Activated CD4-positive, alpha-beta T cell treated with anti-CD3 and anti-CD28 coated beads, Interleukin-2, amount 10 ng/mL, durations not matched to agents 7 days and 5 days (primary cell): ENCODE results near the gene NRIP2. TPM values are rescaled to one million over a fixed set of nuclear protein-coding genes. Genes with fewer than 3 reads are reported as not detected.

Experiments used
- CTCF ChIA-PET: fragments of 350-600 bp; sonication (Branson Sonifier 250); formaldehyde crosslinking; loops from one replicate; lab custom pipeline; 2021; ENCODE audit warnings: antibody characterized with exemption; lab: Charles Lee
- POLR2A ChIA-PET: fragments of 350-600 bp; sonication (Branson Sonifier 250); formaldehyde crosslinking; loops from one replicate; lab custom pipeline; 2021; ENCODE audit warnings: antibody characterized with exemption; lab: Charles Lee
- DNase-seq: peaks from one replicate; pipeline ENCODE4 v3.0.0-alpha.2; 2020
- H3K27ac Mint-ChIP-seq: one replicate; pipeline ENCODE4 v1.8.0; 2021; ENCODE audit warnings: mild to moderate bottlenecking, moderate library complexity, mixed read lengths
- H3K27me3 Mint-ChIP-seq: one replicate; pipeline ENCODE4 v1.8.0; 2021; ENCODE audit warnings: mixed read lengths
- H3K36me3 Mint-ChIP-seq: one replicate; pipeline ENCODE4 v1.8.0; 2021; ENCODE audit warnings: low read depth, mixed read lengths
- H3K4me1 Mint-ChIP-seq: one replicate; pipeline ENCODE4 v1.8.0; 2021; ENCODE audit warnings: mixed read lengths
- H3K4me3 Mint-ChIP-seq: one replicate; pipeline ENCODE4 v1.8.0; 2021; ENCODE audit warnings: mild to moderate bottlenecking, moderate library complexity, mixed read lengths
- H3K9me3 Mint-ChIP-seq: one replicate; pipeline ENCODE4 v1.8.0; 2021; ENCODE audit warnings: mixed read lengths
- total RNA-seq, 2 experiments: library from RNA; stranded (reverse); gene quantifications; one replicate each; pipeline ENCODE4 v1.2.3, GENCODE V29; 2021

Gene NRIP2
- total RNA-seq, 2 experiments from 2014 or later: not detected

- H3K27ac Mint-ChIP-seq: no peak overlapping the region
- no peaks in the 10 kb centered on the region for H3K9me3 Mint-ChIP-seq
- H3K4me3 Mint-ChIP-seq: peak overlapping the region; percentile 57
- peaks cover 13% of the 10 kb centered on the region for H3K4me1 Mint-ChIP-seq
- H3K36me3 Mint-ChIP-seq: no peaks in the 10 kb centered on the region
- peak; percentile 52 for DNase-seq
- POLR2A ChIA-PET: no interaction called here
- CTCF ChIA-PET: interaction anchor here (0.6 to 2.2 kb wide), 6 partner anchors 11 to 122 kb away, joined by 3 to 9 read pairs (median 4); partner anchors contain the start of gene FKBP4
- peaks cover 24% of the 10 kb centered on the region for H3K27me3 Mint-ChIP-seq
Measured at GRCh38 chr12:2783936-2784600, 50.8 kb downstream of the NRIP2 start.

GRCh38 chr12:2779281-2779680 lies 55.6 kb downstream of the NRIP2 start:
- ChIA-PET CTCF (no interaction called here), POLR2A (no interaction called here)
- DNase-seq: no peak
- H3K27ac Mint-ChIP-seq: no peak overlapping the region
- H3K27me3 Mint-ChIP-seq: peaks cover 13% of the 10 kb centered on the region
- H3K4me3 Mint-ChIP-seq: no peak overlapping the region
- no peaks in the 10 kb centered on the region for H3K36me3 Mint-ChIP-seq
- H3K9me3 Mint-ChIP-seq: no peaks in the 10 kb centered on the region
- peaks cover 10% of the 10 kb centered on the region for H3K4me1 Mint-ChIP-seq

- H3K27me3 Mint-ChIP-seq: no peaks in the 10 kb centered on the region
- no peaks in the 10 kb centered on the region for H3K36me3 Mint-ChIP-seq
- H3K4me1 Mint-ChIP-seq: no peaks in the 10 kb centered on the region
- ChIA-PET CTCF (no interaction called here), POLR2A (no interaction called here)
- H3K27ac Mint-ChIP-seq: no peak overlapping the region
- H3K9me3 Mint-ChIP-seq: no peaks in the 10 kb centered on the region
- no peak overlapping the region for H3K4me3 Mint-ChIP-seq
- no peak for DNase-seq
Measured at GRCh38 chr12:2776129-2776806, 58.6 kb downstream of the NRIP2 start.

GRCh38 chr12:2775431-2775830 lies 59.4 kb downstream of the NRIP2 start:
- DNase-seq: no peak
- H3K4me1 Mint-ChIP-seq: no peaks in the 10 kb centered on the region
- no peaks in the 10 kb centered on the region for H3K27me3 Mint-ChIP-seq
- POLR2A ChIA-PET: no interaction called here
- no peak overlapping the region for H3K4me3 Mint-ChIP-seq
- CTCF ChIA-PET: no interaction called here
- no peaks in the 10 kb centered on the region for H3K9me3 Mint-ChIP-seq
- no peaks in the 10 kb centered on the region for H3K36me3 Mint-ChIP-seq
- no peak overlapping the region for H3K27ac Mint-ChIP-seq

Other genes starting within 250 kb of the NRIP2 start
- 10 to 100 TPM; 47.2 to 68.2 TPM for gene FKBP4, start 40.1 kb downstream of the NRIP2 start, total RNA-seq
- 10 to 100 TPM; 43.5 to 48.2 TPM for gene ITFG2, start 22.4 kb downstream of the NRIP2 start, total RNA-seq
- gene TEX52, start 22.0 kb upstream of the NRIP2 start, total RNA-seq: under 1 TPM; 0.29 to 0.35 TPM
- gene FOXM1, start 42.1 kb upstream of the NRIP2 start, total RNA-seq: 100 to 1,000 TPM; 119 to 131 TPM
- gene RHNO1, start 42.2 kb upstream of the NRIP2 start, total RNA-seq: 10 to 100 TPM; 53.6 to 61.4 TPM
- gene TULP3, start 55.9 kb upstream of the NRIP2 start, total RNA-seq: 1 to 10 TPM; 8.6 to 9.1 TPM
- under 1 TPM; 0.69 to 1.00 TPM for gene TEAD4, start 124.4 kb upstream of the NRIP2 start, total RNA-seq
- under 1 TPM in 1 of 2 experiments, not detected in 1; 0.15 TPM for gene TSPAN9, start 242.3 kb upstream of the NRIP2 start, total RNA-seq